ENCODE measurements around the gene PKDCC.
"Not testable (repeated sequence)": the region's sequence is repeated elsewhere in the genome, so short reads cannot be mapped to it uniquely, and the experiment has no call there.

Gene PKDCC

DNA sequence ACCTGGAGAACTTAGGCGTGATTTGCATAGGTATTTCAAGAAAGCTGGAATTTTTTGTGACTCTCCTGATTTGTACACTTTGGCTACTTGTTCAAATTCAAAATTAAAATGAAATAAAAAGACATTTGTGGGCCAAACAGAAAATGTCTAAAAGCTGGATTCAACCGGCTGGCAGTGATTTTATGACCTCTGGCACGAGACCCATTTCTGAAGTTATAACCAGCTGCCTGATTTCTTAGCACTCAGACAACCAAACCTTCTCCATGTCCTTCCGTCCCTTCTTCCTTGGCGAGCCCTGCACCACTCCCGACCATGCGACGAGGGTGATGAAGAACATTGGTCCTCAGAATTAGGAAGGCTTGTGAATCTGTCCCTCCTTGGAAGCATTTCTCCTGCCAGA, 19.7 kb downstream of the PKDCC start:
- DNase-seq = no peak

DNA sequence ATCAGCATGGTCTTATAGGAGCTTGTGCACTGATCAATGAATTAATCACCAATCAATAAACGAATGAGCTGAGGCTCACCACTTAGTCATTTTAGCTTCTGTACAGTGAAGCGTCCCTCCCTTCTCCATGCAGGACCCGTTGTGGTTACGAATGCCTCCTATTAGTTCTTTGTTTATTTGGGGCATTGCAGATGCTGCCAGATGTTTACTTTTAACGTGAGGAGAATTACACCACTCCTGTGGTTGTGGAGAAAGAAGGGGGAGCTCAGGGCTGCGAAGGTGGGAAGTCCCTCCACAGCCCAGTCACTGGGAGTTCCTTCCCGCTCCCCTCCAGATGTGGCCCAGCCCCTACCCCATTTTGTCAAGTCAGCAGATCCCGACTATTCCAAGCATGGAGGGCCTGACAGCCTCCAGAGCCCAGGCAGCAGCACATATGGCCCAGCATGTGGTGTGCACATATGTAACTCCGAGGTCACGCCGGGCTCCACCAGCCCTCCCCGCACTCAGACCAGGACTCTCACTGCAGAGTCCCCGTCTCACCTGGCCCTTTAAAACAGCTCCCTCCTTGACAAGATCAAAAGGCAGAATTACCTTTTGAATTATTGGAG, 20.9 kb downstream of the PKDCC start:
- DNase-seq = no peak

DNA sequence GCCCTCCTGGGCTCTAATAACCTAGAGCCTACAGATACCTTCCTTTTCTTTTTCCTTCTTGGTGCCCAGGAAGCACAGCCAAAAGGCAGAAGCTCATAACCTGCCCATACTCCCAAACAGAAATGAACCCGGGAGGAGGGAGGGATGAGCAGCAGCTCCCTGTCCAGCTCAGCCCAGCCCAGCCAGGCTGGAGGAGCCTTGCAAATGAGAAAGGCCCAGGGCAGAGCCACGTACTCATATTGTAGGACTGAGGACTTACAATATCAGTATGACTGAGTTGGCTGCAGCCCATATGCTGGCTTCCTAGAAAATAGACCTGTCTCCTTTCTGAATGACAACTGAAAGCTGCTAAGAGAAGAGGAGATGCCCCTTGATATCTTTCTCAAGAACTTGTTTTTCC, 21.7 kb downstream of the PKDCC start:
- DNase-seq = no peak

DNA sequence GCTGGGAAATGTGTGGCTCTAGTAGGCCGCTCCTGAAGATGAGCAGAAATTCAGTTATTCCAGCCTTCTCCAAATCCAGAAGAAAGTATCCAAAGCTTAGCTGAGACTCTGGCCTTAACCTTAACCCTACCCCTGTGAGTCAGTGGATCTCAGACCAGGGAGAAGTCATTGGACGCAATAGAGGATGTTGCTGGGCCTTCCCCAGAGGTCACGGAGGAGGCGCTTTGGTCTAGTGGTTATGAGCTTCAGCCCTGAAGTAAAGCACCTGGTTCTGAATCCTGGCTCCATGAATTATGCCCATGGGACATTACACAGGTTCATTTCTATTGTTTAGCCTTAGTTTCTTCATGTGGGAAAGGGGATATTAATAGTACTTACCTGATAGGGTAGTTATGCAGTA, 24.0 kb downstream of the PKDCC start:
- no peak for DNase-seq

DNA sequence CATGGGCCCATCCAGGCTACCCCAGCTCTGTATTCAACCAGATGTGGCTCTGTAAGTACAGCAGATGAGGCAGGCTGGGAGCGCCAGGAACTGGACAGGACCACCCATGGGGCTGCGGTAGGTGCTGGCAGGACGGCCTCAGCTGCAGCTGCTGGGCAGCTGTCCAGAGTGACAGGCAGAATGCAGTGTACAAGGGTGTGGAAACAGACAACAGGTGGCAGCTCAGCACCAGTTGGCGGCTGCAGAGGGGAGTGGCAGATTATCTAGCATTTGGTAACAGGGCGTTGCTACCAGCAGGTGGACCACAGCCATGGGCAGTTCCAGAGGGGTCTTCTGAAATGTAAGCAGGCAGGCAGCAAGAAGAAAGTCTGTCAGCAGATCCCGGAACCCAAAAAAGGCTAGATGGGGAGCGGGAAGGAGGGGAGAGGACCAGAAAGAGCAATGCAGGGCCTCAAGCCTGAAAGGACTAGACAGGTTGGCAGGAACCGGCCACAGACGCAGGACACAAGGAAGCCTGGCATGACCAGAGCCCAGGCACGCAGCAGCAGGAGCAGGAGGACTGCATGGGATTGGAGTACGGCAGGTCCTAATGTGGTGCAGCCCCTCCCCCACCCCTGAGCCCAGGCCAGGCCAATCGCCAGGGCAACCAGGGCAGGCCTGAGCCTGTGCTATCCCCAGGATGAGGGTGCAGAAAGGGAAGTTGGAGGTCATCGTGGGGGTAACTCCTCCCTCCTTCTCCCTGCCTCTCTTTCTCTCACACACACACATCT, 24.7 kb downstream of the PKDCC start:
- DNase-seq = no peak

DNA sequence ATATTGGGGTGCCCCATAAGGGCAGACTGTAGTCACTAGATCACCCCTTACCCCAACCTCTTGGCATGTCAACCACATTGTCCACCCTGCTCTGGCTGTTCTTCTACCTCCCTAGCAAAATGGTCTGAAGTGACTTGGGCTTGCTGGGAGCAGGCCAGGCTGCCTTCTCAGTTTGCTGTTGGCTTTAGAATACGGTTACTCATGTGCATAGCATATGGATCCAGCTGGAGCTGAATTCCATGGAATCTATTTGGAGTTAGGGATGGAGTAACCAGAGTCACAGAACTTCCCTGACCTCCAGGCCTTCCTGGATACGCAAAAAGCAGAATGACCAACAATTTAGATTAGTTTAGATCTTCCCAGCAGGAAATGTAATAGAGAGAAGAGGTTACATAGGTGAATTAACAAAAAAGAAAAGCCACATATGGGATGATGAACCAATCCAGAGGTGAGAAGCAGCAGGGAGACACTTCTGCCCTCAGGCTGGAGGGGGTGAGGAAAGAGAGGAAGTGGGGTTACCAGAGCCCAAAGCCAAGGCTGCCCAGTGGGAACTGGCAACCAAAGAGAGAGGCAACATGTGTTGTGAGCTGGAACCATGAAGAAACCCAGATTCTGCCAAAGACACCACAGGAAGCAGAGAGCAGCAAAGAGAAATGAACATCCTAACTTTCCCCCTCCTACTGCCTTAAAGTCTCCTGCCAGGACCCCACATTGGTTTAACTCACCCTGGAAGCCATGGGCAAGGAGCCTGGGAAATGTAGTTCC, 26.1 kb downstream of the PKDCC start:
- no peak for DNase-seq

DNA sequence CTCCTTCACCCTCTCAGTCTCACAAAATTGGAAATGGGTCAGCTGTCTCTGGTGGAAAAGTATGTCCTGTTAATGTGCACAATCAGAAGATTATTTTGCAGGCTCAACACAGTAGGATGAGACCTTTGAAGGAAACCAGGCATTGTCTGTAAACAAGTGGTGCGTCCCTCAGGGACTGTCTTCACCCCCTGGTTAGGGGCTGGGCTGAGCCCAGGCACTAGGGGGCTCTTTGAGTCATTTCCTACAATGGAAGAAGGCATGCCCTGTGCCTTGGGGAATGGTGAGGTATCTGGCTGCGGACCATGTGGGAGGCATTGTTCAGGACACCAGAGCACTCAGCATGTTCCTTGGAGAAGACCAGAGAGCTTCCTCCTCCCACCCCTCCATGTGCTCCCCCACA, 26.8 kb downstream of the PKDCC start:
- peak; percentile 48 for DNase-seq

DNA sequence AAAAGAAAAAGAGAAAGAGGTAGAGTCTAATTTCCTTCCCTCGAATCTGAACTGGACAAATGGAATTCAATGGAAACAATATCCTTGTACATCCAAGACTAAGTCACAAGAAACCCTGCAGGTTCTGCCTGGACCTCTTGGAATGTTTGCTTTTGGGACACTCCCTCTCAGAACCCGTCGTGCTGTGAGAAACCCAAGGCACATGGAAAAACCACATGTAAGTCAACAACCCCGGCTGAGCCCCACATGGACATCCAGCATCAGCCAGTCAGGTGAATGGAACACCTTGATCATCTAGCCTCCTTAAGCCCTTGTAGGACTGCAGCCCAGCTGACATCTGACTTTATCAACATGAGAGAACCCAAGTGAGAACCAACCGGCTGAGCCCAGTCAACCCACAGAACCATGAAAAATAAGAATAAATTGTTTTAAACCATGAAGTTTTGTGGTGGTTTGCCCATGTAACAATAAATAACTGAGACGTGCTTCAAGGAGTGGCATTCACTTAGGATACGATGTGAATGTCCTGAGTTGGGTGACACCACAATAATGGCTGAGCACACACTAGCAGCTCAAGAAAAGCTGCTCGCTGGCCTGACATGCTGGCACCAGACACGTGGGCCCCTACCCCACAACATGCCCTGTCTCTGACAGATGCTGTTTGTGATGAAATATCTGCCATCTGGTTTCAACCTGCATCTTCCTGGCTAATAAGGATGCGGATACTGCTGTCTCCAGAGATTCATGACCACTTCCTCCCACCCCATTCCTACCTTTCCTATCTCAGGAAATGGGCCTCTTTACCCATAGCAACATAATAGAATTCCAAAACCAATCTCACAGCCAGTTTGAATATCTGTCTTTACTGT, 28.8 kb downstream of the PKDCC start:
- DNase-seq = no peak

DNA sequence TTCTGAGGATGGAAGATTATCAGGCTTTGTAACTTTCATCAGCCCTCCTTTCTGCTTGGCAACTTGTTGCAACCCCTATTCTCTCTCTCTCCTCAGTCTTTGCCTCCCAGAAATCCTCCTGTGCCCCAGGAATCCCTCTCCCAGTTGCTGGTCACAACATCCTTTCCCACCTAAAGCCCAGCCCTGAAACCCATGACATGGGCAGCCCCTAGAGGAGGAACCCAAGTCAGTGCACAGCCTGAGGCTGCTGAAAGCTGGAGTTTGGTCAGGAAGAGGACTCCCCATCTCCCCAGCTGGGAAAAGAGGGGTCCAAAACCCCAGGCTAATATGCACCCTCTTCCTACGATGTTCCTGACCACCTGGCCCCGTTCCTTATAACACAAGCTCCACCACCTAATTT, 29.5 kb downstream of the PKDCC start:
- DNase-seq = no peak

DNA sequence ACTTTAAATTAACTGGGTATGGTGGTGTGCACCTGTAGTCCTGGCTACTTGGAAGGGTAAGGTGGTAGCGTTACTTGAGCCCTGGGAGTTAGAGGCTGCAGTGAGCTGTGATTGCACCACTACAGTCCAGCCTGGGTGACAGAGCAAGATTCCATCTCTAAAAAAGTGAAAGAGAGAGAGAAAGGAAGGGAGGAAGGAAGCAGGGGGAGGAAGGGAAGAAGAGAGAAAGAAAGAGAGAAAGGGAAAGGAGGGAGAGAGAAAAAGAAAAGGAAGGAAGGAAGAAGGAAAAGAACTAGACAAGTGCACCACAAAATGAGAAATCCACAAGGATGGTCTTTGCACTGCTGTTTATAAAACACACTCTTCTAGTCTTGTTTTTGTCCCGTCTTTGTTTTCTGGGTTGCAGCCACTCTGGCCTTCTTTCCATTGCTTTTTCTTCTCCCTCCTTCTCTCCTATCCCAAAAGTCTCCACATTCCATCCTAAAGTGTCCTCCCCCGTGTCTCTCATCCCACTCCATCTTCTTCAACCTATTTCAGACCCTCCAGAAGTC, 32.0 kb downstream of the PKDCC start:
- DNase-seq = no peak

DNA sequence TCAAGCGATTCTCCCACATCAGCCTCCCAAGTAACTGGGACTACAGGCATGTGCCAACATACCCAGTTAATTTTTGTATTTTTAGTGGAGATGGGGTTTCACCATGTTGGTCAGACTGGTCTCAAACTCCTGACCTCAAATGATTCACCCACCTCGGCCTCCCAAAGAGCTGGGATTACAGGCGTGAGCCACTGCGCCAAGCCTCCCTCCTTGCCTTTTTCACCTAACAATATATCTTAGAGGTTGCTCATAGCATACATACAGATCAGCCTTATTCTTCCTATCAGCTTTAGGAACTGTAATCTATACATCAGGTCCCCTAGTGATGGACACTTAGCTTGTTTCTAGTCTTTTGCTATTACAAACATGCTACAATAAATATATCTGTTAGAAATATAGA, 33.3 kb downstream of the PKDCC start:
- not testable (repeated sequence) for DNase-seq

DNA sequence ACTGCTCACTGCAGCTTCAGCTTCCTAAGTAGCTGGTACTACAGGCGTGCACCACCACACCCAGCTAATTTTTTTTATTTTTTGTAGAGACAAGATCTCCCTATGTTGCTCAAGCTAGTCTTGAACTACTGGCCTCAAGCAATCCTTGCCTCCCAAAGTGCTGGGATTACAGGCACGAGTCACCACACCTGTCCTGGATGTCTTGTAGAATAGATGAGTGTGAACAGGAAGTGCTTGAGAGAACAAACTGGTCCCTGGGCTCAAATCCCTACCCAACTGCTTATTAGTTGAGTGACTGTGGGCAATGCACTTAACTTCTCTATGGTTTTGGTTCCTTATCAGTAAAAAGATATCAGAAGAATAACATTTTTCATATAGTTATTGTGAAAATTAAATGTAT, 34.2 kb downstream of the PKDCC start:
- DNase-seq = no peak

DNA sequence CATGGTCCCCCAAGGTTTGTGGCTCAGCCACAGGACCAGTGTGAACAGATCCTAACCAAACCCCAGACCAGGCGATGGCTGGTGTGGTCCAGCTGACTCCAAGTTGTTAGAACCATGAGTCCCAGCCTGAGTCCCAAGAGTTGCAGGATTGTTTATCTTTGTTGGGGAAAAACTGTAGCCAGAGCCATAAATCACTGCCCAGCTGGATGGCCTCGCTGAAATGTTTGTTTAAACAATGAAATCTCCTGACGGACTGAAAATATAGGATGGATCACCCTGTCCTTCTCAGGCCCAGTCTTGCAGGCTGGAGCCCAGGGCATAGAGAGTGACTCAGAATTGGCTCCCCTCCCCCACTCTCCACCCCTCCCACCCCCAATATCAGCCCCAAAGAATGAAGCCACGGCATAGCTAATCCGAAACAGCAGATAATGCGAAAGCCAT, 36.4 kb downstream of the PKDCC start:
- DNase-seq = peak; percentile 56

DNA sequence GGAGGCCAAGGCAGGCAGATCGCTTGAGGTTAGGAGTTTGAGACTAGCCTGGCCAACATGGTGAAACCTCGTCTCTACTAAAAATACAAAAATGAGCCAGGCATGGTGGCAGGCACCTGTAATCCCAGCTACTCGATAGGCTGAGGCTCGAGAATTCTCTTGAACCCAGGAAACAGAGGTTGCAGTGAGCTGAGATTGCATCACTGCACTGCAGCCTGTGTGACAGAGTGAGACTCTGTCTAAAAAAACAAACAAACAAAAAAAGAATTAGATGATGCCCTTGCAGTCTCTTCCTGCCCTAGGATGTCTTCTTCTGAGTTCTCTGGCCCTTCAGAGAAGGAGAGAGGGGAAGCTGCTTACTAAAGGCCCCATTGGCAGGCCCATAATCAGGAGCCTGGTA, 37.2 kb downstream of the PKDCC start:
- not testable (repeated sequence) for DNase-seq

DNA sequence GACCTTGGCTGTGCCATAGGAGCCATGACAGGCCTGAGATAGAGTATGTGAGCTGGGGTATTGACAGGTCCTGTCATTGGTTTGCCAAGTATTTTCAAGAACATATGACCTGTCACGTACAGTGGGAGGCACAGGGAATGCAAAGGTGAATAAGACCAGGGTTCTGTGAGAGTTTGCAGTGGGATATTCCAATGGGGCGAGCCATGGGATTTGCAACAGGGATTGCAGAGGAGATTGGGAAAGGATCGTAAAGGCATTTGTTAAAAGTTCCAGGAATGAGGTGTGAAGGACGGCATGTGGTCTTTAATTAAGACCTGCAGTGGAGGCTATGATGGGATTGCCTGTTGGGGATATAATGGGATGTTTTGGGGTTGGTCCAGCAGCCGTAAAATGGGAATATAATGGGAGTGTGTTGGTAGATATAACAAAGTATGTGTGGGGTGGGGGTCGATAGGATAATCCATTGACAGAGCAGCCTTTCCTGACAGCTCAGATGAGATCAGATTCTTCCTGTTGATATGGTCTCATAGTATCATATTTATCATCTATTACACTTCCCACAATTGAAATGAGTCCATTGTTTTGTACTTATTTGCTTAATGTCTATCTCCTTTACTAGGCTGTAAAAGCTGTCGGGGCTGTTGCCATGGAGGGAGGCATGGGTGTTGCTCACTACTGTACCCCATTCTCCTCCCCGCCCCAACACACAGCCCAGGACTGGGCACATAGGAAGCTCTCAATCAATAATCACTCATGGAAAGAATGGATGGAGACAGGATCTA, 38.1 kb downstream of the PKDCC start:
- DNase-seq = no peak

DNA sequence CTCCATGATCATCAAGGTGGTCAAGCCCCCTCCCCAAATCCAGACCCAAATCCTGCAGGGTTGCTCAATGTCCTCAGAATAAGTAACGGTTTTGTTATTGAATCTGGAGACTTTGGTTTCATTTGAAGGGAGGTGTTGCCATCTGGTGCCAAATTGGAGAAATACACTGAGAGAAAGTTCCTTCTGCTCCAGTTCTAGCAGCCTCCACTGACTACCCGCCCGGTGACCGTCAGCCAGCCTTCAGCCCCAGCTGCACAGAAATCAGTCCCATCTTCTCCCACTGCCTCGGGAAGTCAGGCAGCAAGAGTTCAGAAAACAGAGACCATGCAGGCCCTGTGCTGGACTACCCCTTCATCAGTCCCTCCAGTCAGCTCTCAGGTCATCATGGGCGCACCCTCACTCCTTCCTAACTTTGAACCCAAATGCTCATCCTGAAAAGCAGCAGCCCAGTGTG, 38.7 kb downstream of the PKDCC start:
- peak; percentile 68 for DNase-seq

DNA sequence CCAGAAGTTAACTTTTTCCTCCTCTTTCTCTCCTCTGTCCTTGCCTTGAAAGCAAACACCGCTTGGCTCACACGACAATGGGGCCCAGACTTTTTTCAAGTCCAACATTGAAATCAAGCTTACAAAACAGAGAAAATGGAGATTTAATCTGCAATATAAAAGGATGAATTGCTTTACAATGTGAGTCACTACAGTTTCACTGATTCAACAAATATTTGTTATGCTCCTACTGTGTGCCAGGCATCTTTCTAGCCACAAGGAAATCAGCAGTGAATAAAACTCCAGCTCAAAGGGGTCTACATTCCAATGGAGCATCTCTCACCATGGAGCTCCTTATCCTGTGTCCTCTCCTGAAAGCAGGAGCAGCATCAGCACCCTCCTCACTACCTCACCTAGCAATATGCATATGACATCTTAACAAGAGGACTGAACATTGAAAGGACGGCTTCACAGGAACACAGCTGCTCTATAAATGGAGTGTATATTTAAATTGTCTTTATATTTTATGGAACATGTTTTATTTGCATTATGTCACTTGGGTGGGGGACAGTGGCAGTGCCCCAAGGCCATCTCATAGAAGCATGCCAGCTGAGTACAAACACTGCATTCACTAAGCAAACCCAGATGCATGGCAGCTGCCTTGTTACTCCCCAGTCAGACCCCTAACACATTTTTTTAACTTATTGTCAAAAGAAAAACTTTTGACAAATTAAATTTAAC, 39.5 kb downstream of the PKDCC start:
- DNase-seq = no peak

DNA sequence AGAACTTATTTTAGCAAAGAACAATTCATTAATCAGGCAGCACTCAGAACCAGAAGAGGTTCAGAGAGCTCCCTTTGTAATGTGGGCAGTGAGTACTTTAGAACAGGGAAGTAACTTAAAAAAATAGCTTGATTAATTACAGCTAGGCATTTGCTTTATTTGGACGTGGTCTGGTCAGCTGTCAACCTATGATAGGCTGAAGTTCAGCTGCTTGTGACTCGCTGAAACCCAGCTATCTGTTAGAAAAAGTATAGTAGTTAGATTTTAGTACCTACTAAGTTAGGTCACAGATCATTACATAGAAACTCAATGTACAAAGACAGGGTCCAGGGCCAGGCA, 40.0 kb downstream of the PKDCC start:
- no peak for DNase-seq

DNA sequence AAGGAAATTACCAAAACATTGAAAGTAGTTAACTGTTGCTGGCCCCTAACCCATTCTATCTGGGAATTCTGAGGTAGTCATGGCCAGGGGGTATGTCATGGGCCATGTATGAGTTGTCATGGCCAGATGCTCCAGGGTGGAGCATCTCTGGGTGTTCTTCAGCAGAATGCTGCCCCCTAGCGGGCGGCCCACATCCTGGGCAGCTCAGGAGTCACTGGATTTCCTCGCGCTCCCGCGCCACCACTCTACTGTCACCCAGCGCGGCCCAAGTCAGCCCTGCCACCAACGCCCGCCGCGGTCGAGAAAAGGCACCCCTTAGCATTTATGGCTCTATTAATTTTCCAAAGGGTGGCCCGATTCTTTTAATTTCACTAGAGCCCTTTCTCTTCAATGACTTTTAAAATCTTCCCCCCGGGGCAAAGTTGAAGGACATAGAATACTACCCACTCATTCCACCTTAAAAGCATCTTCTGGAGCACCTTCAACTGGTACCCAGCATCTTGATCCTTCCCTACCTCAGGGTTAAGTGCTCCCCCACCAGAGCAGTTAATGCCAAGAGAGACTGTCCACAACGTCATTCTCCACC, 41.6 kb downstream of the PKDCC start:
- DNase-seq = peak; percentile 57

DNA sequence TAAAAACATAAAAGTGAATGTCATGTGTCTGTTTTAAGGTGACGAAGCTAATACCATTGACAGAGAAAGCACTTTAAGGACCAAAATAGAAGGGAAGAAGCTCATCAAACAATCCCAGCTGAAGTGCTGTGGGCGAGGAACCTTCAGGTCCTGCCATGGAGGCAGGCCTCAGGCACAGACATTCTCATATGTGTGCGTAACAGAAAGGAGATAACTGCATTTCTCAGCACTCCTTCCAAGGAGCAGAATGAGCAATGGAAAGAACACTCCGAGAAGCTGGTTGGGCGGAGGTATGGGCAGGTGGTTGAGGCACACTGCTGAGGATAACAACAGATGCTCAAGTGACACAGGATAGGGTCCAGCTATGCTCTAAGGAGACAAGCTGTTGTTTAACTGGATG, 42.4 kb downstream of the PKDCC start:
- DNase-seq = no peak

DNA sequence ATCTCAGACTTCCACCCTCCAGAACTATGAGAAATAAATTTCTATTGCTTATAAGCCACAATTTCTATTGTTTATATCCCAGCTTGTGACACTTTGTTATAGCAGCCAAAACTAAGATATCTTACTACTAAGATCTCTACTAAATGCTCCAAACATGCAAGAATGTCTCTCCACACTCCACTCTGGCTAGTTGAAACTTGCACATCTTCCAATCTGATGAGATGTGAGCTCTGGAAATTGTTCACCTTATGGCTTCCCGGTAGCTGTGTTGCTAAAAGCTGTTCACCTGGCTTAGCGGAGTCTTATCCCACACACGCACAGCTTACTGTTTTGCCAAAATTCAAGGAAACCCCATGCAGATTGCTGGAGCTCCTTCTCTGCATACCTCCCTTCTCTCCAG, 43.9 kb downstream of the PKDCC start:
- DNase-seq = no peak

Measured in EL (cell line).